ENCODE measurements around the gene KLHL13. TPM values are rescaled to one million over a fixed set of nuclear protein-coding genes. Genes with fewer than 3 reads are reported as not detected.
"Not testable (repeated sequence)": the region's sequence is repeated elsewhere in the genome, so short reads cannot be mapped to it uniquely, and the experiment has no call there.

The KLHL13 gene
- total RNA-seq, 4 donors from 2014 or later: 1.4 to 2.7 (median 1.8) TPM

GRCh38 chrX:118129681-118130080, 13.1 kb upstream of the KLHL13 start:
- Histone ChIP-seq H3K4me3 (replicated peaks in 1 of 3) (no peak overlapping the region), H3K27me3 (no peaks in the 10 kb centered on the region), H3K9me3 (no peaks in the 10 kb centered on the region), H3K27ac (no peak overlapping the region), H3K36me3 (no peaks in the 10 kb centered on the region), H3K4me1 (no peaks in the 10 kb centered on the region)
- intact Hi-C loops (cut with DNase I): no loop called here
- no peak for DNase-seq
- TF ChIP-seq CTCF (IDR thresholded peaks at IDR 0.05) (no peak), POLR2A (IDR thresholded peaks at IDR 0.05) (no peak)

GRCh38 chrX:118128724-118129123, 12.1 kb upstream of the KLHL13 start:
- no peaks in the 10 kb centered on the region for H3K9me3 ChIP-seq
- intact Hi-C loops (cut with DNase I): no loop called here
- no peak overlapping the region for H3K4me3 ChIP-seq (replicated peaks in 1 of 3)
- no peaks in the 10 kb centered on the region for H3K27me3 ChIP-seq
- no peak for DNase-seq
- no peaks in the 10 kb centered on the region for H3K4me1 ChIP-seq
- H3K27ac ChIP-seq: no peak overlapping the region
- no peaks in the 10 kb centered on the region for H3K36me3 ChIP-seq
- TF ChIP-seq POLR2A (IDR thresholded peaks at IDR 0.05) (no peak), CTCF (IDR thresholded peaks at IDR 0.05) (no peak)
- 76 to 86% methylated on average over 5 to 18 of the region's 18 CpGs for WGBS, 2 donors

GRCh38 chrX:118126286-118126685, 9.7 kb upstream of the KLHL13 start:
- intact Hi-C loops (cut with DNase I): no loop called here
- no peaks in the 10 kb centered on the region for H3K4me1 ChIP-seq
- no peaks in the 10 kb centered on the region for H3K27me3 ChIP-seq
- TF ChIP-seq POLR2A (IDR thresholded peaks at IDR 0.05) (no peak), CTCF (IDR thresholded peaks at IDR 0.05) (no peak)
- H3K9me3 ChIP-seq: no peaks in the 10 kb centered on the region
- no peak overlapping the region for H3K4me3 ChIP-seq (replicated peaks in 1 of 3)
- no peaks in the 10 kb centered on the region for H3K36me3 ChIP-seq
- DNase-seq: no peak
- 72 to 84% methylated on average over 2 of the region's 2 CpGs for WGBS, 2 donors
- no peak overlapping the region for H3K27ac ChIP-seq

GRCh38 chrX:118124243-118124642, 7.6 kb upstream of the KLHL13 start:
- intact Hi-C loops (cut with DNase I); H3K27me3 ChIP-seq; H3K36me3 ChIP-seq; H3K4me3 ChIP-seq (replicated peaks in 1 of 3); H3K9me3 ChIP-seq; H3K4me1 ChIP-seq; DNase-seq; H3K27ac ChIP-seq: not testable (repeated sequence)
- WGBS, 2 donors: 91 to 92% methylated on average over 4 of the region's 4 CpGs

- 83 to 88% methylated on average over 2 of the region's 2 CpGs for WGBS, 2 donors
- intact Hi-C loops (cut with DNase I): no loop called here
- no peaks in the 10 kb centered on the region for H3K4me1 ChIP-seq
- TF ChIP-seq POLR2A (IDR thresholded peaks at IDR 0.05) (no peak), CTCF (IDR thresholded peaks at IDR 0.05) (no peak)
- no peak for DNase-seq
- H3K27ac ChIP-seq: no peak overlapping the region
- no peaks in the 10 kb centered on the region for H3K27me3 ChIP-seq
- H3K4me3 ChIP-seq (replicated peaks in 1 of 3): no peak overlapping the region
- no peaks in the 10 kb centered on the region for H3K36me3 ChIP-seq
- no peaks in the 10 kb centered on the region for H3K9me3 ChIP-seq
These were observed 1.1 kb upstream of the KLHL13 start for GRCh38 chrX:118117741-118118140.
